Stimulated activated CD4-positive, alpha-beta T cell treated with anti-CD3 and anti-CD28 coated beads, Interleukin-4, amount 100 ng/mL, for 1 hour (primary cell): ENCODE results near the gene HASPIN.

Source experiments
- DNase-seq: peaks from one replicate; pipeline ENCODE4 v3.0.0-alpha.2; 2020

The HASPIN gene

DNA sequence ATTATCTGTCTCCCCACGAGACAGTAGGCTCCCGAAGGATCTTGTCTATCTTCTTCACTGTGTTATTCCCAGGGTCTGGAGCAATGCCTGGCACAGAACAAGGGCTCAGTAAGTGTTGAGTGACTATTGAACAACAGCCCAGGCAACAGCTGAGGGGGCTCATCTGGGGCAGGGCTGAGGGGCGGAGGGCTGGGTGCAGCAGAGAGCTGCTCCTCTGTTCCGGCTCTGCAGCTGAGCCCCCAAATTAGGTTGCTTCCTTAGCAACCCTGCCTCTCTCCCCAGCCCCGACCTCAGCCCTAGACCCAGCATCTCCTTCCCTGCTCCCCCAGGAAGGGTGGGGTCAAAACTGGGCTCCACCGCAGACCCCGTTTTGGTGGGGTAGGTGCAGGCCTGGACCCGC lies 45.1 kb downstream of the HASPIN start:
- no peak for DNase-seq

GRCh38 chr17:3770466-3770865 lies 46.8 kb downstream of the HASPIN start:
- DNase-seq = no peak

- no peak for DNase-seq
These were observed 47.4 kb downstream of the HASPIN start for GRCh38 chr17:3771140-3771539.

- DNase-seq = no peak
These were observed 49.1 kb downstream of the HASPIN start for GRCh38 chr17:3772764-3773163.

DNA sequence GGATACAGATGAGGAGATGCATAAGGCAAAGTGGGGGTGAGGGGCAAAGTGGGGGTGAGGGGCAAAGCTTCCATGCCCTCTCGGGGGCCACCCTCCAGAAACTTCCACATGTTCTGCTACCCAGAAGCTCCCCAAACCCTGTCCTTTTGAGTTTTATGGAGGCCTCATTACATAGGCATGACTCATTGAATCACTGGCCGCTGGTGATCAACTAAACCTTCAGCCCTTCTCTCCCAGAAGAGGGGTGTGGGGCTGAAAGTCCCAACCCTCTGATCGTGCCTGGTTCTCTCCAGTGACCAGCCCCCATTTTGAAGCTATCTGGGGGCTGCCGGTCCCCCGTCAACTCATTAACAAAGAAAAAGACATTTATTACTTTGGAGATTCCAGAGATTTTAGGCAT lies 49.8 kb downstream of the HASPIN start:
- no peak for DNase-seq

- DNase-seq = no peak
These were observed 50.3 kb downstream of the HASPIN start for GRCh38 chr17:3773966-3774365.
